COR-L47 (cell line): ENCODE results near the gene HOXB5.
A peak's percentile ranks its signal among the peaks of the same experiment; 100 is the strongest.

Experiments used
- DNase-seq: peaks from one replicate; lab custom pipeline; 2025; lab: John Stamatoyannopoulos, UW

The HOXB5 gene

DNA sequence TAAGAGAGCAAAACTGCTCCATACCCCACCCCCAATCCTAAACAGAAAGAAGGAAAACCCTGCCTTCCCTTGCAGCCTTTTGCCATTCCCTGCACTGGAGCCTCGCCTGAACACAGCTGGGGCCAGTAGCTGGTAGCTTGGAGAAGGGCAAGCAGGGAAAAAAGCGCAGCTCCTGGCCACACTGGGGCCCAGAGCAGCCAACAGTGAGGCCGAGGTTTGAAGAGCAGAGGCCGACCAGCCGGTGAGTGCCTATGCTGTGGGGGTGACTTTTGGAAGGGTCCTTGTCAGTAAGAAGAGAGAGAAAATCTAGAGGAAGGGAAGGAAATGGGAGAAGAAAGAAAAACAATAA lies 35.8 kb upstream of the HOXB5 start:
- no peak for DNase-seq

DNA sequence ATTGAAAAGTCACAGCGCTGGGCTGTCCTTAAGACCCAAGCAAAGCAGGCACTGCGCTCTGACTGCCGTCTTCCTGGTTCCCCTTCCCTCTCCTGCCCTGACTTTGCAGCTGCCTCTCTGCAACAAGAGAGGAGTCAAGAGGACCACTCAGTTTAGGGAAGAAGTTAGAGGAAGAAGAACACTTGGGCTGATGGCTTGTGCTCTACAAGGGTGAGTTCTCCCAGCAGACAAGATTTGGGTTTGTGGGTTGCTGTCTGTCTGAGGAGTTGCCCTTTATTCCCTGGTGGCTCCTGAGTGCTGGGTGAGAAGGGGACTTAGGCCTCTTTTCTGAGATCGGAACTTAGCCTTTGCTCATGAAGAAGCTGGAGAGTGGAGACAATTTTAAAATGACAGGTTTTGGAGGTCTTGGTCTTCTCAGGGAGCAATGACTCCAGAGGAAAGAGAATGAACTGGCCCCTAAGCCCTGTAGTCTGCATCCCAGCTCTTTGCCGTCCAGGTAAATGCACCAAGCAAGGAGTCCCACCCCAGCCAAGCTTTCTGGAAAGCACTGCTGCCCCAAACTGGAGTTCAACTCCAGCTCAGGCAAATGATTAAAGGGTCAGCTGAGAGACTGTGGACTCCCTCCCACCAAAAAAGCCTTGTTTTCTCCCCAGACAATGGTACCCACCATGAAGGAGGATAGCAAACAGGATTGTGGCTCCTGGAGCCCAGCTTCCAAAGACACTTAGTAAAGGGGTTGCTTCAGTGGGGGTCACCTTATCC lies 35.3 kb upstream of the HOXB5 start:
- no peak for DNase-seq

DNA sequence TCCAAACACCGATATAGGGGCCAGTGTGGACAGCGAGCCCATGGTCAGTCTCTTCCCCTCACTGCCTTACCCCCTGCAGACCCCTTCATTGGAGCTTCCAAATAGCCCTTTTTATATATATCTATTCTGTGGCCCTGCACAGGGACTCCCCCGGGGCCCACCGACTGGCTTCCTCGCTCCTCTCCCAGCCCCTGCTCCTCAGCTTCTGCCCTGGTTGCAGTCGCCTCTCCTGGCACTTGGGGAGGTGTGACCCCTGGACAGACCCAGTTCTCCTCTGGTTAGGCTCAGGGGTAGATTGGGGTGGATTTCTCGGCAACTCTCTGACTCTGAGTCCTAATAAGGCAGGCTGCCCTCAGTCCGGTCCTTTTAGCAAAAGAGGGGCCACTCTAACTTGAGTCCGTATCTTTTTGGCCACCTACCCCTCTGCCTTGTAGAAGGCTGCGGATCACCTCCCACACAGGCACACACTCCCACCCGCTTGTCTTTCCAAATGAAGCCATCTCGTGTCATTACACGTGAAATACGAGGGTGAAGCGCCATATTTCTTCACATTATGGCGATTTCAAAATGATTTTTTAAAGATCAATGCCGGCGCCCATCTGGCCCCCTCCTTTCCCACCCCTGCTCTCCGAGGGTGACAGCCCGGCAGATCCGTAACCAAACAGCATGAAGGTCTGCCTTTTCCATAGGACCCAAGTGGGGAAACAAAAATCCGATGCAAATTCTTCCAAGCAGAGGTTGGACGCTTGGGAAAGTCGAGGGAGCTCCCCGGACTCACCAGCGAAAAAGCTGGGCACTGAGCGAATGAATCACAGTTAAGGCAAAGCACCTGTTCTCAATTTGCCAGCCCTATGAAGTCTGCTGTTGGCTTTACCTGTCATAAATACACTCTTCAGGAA lies 34.3 kb upstream of the HOXB5 start:
- no peak for DNase-seq

DNA sequence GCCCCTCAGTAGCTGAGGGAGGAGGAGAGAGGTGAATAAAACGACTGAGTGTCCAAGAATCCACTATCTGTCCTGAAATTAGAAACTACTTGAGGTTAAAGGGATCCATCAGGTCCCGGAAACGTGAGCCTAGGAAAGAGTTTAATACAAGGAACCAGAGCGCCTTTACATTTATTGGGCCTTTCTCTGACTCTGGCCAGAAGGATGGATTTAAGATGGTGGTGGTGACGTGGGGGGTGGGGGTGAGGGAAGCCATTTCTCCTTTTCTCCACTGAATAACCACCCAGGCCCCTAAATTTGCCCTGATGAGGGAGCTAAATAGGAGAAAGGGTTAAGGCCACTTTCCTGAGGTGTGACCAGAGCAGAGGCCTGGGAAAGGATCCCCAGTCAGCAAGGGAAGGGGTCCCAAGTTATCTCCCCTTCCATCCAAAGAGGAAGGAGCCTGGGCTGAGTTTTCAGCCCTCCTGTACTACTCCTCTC lies 33.6 kb upstream of the HOXB5 start:
- DNase-seq, result no peak

DNA sequence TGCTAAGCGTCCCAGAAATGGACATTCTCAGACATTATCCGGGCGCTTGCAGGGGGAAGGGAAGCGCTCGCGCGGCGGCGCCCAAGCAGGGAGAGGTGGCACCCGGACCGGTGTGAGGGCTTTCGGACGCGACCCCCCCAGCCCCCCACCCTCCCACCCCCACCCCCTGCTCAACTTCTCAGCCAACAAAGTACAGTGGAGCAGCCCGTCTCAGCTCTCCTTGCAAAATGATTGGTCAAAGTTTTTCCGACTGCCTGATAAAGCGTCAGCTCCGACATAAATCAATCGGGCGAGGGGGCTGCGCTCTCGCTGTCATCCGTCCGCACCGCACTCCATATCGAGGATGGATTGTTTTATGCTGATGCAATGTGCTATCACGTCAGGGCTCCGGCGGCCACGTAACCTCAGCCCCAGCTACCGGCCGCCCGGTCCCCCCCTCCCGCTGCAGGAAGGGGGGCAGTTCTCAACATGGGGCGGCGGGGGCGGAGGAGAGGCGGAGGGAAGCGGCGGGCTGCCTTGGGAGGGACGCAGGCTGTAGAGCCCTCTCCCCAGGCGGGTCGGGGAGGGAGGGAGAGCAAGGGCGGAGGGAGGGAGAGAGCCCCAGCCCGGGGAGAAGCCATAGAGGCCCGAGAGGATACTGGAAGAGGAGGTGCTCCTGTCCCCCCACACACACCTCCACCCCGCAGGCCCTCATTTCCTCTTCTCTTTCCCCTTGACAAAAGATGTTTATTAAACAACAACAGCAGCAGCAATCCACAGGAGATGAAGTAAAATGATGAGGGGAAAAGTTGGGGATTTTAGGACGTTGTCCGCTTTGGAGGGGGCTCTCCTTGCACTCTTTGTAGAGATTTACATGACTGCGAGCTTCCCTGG lies 32.9 kb upstream of the HOXB5 start, which contains the start of gene HOXB9:
HOXB9 (minus strand) TSS at position 114 of the 873 bp plus-strand sequence; CDS start at position 25, 89 bp downstream.
- peak; percentile 24 for DNase-seq

DNA sequence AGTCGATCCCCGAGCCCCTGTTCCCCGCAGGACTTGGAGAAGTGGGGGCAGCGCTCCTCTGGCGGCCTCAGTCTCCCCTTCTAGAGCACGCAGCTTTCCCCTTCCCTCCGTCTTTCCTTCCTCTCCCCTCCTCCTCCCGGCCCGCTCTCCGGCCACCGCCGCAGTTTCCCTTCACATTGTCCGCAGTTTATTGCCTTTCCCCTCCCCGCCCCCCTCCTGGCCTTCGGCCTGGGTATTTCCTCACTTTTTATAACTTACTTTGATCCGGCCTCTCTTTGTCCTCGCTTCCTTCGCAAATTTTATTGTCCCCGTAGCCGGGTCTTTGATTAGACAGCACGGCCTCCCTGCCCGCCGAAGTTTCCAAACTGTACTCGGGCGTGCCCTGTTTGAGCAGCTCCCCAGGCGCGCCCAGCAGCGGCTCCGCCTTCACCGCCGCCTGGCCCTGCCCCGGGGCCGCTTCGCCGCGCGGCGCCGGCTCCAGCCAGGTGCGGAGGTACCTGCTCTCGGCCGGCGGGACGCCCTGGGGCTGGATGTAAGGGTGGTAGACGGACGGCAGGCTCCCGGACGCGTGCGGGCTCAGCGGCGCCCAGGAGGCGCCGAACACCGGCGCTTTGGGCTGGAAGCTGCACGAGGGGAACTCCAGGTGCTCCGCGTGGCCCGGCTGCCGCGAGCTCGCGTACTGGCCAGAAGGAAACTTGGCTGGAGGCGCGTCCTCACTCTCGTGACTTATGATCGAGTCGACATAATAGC lies 32.1 kb upstream of the HOXB5 start:
- peak; percentile 40 for DNase-seq

DNA sequence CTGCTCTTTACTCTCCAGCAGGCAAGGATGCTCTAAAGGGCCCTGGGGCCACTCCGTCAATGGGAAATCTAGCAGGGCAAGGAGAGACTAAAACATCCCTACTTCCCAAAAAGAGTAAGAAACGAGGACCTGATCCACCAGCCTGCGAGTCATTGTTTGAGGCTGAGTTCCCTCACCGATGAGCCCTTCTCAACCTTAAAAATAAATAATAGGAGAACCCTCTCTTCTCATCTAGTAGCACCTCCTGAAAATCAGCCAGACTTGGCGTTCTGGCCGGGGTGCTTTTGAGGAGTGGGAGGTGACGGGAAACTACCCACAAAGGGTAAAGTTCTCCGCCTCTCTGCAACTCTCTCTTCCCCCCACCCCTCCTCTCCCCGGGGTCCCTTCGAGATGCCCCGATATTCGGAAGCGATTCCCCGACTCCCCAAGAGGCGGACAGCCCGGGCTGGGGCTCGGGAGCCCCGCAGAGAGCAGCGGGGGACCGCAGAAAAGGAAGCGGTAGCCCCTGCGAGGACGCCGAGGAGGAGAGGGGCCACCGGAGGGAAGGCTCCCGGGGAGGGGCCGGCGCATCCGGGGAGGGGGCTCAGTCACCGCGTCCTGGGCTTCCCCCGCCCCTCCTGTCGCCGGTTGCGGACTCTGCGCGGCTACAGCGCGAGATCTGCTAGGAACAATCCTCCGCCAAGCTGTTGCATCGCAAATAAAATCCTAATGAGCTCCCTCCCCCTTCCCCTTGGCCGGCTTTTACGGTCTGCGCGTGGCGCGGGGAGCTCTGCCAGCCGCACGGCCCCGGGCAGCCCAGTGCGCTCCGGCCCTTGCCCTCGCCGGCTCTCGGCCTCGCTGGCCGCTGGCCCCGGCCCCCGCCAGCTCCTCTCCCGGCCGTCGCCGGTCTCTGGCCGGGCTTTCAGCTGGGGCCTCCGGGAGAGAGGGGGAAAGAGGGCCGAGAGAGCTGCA lies 31.2 kb upstream of the HOXB5 start:
- peak; percentile 35 for DNase-seq

DNA sequence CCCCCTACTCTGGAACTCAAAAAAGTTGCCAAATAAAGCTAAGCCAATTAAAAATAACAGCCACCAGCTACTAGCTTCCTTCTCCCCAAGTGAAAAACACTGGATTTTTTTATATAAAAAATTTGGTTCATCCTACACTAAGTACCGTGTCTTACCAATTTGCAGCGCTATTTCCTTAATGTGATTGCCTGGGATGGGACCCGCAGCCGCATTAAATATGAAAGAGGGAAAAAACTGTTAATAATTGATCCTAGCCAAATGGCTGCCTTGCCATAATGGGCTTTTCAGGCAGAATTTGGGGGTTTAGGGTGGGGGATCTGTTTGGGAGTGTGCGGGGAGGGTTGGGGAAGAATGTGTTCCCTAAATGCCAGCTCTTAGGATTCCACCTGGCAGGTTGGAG lies 30.5 kb upstream of the HOXB5 start:
- DNase-seq, result no peak

DNA sequence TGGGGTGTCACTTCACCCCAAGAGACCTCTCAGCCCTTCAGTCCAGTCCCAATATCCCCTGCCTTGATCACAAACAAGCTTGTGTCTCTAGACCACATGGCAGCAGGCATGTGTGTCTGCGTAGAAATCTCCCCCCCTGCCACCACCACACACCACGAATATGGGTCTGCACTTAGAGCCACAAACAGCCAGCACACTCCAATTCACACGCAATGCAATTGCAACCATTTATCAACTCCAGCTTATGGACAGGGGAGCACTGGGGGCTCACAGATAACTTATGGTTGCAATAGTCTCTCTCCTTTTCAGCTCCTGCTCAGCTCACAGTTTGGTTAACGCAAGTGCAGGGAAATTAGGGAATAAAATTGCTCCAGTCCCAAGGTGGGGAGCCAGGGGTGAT lies 30.0 kb upstream of the HOXB5 start:
- DNase-seq, result no peak

DNA sequence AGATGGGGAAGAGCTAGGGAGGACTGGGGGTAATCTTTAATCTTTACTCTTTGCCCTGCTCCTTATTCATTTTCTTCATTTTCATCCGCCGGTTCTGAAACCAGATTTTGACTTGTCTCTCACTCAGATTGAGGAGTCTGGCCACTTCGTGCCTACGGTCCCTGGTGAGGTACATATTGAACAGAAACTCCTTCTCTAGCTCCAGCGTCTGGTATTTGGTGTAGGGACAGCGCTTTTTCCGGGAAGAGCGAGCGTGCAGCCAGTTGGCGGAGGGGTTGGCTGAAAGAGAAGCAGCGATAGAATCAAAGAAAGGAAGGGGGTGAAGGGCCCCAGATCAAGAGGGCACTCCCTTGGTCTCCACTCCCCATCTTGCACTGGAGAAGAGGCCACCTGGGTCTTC lies 29.3 kb upstream of the HOXB5 start:
- DNase-seq, result no peak

DNA sequence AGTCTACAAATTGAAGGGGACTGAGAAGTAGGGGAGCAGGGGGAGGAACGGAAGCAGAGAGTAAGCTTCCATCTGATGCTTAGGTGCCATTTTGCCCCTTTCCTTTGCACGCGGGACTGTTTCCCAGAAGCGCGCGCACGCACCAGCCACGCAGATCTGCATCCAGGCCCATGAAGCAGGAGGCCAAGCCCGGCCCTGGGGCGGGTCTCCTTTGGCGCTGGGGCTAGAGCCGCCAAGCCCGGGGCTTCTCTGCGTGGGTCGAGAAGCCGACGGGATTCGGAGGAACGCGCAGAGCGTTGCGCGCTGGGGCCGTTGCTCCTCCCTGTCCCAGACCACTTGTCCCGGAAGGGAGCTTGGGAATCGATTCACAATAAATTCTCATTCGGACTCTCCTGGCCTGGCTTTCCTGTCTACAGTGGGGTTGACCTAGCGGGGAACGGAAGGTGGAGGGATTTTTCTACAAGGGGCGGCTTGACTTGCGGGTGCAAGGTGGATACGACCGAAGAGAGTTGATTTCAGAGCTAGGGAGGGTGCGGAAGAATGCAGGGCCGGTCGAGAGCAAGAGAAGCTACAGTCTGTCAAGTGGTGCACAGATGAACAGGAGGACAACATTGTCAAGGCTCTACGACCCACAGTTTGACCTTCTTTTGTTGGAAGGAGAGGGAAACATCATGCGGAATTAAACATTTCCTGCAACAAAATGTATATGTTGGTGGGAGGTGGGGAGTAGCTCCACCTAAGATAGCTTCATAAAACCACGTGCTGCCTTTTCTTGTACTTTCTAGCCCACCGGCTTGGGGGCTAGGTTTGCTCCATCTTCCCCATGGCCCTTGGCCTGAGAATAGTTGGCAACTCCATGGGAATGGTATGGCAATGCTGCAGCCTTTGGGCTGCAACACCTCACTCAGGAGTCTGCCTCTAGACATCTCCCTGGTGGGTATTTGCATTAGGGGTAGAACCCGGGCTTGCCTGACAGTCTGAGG lies 28.1 kb upstream of the HOXB5 start:
- DNase-seq, result no peak

DNA sequence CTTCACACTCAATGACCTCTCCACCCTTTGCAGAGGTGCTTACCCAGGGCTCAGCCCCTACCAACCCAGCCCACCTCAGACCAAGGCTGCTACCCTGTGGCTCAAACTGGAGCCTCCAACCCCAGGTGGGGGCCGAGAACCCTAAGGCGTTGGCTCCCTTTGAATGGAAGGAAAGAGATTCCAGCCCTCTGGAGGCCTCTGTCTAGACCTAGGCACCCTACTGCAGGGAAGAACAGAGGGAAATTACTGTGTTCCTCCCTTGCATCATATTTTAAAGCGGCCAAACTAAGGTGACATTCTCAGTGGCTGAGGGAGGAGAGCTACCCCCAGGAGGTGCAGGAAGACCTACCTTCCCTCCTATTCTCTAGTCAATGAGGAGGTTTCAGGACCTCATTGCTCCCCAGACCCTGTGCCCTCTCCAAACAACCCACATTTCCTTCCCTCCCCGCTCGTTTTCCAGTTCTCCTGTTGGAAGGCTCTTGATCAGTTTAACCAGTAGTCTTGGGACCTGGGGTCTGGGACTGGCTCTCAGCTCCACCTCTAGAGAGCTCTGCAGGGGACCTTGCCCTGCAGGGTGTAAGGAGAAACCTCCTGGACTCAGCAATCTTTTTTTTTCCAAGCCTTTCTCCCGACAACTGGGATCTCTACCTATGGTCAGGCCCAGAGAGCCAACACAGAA lies 27.0 kb upstream of the HOXB5 start:
- DNase-seq, result no peak

DNA sequence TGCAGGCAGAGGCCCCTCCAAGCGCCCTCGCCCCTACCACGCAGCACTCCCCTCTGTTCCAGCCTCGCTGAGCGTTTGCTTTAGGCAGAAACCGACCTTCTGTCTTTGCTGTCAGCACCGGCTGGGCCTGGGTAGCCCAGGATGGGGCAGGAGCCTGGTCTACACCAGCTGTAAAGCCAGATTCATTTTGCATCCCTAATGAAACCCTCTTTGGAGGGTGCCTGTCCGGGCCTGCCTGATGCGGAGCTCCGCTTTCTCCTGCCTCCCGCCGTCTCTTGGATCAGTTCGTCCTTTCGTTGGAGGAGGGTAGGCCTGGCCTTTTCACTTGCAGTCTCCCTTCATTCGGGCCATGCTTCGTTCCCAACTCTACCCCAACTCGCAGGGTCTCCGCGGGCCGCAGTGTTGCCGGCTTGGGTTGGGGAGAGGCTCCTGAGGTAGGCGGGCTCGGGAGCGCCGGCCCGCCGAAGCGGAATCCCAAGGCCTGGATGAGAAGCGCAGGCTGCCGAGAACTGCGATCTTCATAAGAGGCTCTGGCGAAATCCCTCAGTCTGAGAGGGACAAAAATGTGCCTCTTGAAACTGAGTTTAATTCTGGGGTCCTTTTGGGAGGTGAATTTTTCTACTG lies 26.4 kb upstream of the HOXB5 start:
- DNase-seq, result no peak

DNA sequence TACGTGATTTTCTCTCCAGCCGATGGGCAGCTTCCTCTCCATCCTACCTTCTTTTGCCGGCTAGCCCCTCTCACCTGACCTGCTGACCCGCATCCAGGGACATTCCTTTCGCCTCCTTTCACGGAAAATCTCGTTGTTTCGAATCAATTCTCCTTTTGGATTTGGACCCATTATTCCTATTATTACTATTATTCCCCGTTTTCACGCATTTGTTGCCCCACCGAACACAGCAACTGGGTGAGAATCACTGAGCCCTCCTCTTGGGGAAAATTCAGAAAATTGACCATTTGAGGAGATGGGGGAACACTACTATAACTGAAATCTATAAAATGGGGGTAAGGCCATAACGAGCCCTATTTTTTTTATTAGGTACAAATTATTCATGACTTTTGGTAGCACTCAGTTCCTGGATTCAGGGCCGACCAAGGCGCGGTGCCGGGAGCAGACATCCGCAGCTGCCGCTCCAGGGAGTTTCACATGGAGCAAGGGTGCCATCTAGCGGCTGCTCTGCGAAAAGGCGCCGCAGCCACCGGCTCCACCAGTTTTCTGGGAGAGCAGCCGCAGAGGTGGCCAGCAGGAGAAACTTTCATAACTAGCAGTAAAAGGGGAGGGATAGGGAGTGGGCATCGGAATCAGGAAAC lies 24.8 kb upstream of the HOXB5 start:
- DNase-seq, result peak; percentile 76

DNA sequence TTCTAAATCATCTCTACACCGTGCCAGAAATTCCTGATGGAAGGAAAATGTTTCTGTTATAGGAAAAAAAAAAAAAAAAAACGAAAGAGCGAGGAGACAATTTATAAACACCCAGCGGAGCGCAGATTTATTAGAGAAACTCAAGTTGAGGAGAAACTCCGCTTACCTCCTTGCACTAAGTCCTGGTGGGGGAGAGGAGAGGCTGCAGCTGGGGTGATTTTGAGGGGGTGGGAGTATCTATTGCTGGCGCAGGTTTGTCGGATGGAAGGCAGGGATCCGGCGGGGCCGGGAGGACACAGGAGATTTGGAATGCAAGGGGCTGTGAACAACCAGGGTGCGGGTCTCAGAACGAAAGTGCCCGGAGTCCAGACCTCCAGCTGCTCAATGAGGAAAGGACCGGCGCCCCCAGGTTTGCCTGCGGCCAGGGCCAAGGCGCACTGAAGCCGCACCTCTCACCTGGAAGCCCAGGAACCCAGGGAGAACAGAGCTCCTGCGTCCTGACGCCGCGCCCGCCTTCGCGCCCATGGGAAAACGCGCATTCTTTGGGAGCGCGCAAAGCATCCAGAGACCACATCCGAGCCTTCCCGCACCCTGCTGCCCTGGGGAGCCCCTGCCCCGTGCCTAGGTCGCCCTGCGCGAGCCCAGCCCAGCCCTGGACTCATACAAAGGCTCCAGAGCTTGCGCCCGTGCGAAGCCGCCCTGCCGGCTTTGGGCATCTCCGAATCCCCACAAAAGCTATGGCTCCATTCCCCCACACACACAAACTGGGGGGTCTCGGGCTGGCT lies 24.1 kb upstream of the HOXB5 start:
- DNase-seq, result no peak

DNA sequence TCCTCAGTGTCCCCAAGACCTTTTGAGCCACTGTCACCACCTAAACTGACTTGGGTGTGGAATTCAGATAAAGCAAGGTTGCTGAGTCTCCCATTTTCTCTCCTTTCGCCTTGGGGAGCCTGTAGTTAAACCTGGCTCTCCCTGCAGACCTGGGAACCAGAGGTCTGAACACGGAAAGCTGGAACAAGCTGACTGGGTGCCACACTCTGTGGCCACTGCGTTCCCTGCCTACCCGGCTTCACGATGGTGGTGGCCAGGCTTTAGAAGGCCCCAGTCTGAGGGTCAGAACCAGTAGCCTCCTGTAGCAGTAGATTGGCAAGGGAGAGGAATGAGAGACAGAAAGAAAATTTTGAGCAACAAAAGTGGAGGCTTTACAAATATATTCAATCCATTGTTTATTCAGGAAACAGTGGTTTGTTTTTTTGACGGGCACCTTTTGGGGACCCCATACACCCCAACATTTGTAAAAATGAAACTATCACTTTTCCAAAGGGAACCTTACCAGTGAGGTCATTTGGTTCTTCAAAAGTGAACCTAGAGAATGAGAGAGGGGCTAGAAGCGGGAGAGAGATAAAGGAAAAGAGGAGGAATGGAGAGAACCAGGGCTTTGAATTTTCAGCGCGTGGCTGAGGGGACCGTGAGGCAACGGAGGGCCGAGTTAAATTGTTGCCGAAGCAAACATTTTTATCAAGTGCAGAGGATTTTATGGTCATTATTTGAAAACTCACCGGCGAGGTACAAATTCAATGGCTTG lies 23.3 kb upstream of the HOXB5 start:
- no peak for DNase-seq
